RWPE1 (cell line): ENCODE measurements around the gene FBXO28.
A peak's percentile ranks its signal among the peaks of the same experiment; 100 is the strongest.

ENCODE experiments used
- CTCF ChIA-PET: fragments of 350-600 bp; sonication (Branson Sonifier 250); formaldehyde crosslinking; extraction: SDS; loops from one replicate; lab custom pipeline; 2021; lab: Yijun Ruan, JAX
- POLR2A ChIA-PET: fragments of 400-600 bp; formaldehyde crosslinking; extraction: SDS; loops from one replicate; lab custom pipeline; 2020; ENCODE audit warnings: antibody characterized with exemption; ENCODE audit not compliant: low non-redundant PET; lab: Yijun Ruan, JAX
- DNase-seq: peaks from one replicate; pipeline ENCODE4 v3.0.0; 2012; ENCODE audit warnings: low spot score
- H3K27ac ChIP-seq: fragments of 450-650 bp; 2 replicates; pipeline ENCODE4 v1.5.1; 2017
- CTCF ChIP-seq: fragments of 450-650 bp; conservative IDR thresholded peaks from 2 replicates; pipeline ENCODE4 v1.5.1; 2017; ENCODE audit warnings: low read depth, mild to moderate bottlenecking

Gene FBXO28

GRCh38 chr1:224092601-224093000, 21.3 kb upstream of the FBXO28 start:
- no peak overlapping the region for H3K27ac ChIP-seq
- ChIA-PET POLR2A (no interaction called here), CTCF (no interaction called here)
- no peak for TF ChIP-seq CTCF
- DNase-seq: no peak

- no peak for TF ChIP-seq CTCF
- ChIA-PET POLR2A (no interaction called here), CTCF (interaction anchor here (1.0 kb wide), 1 partner anchor 21 kb away, joined by 5 read pairs; no protein-coding TSS in a partner anchor)
- no peak for DNase-seq
- no peak overlapping the region for H3K27ac ChIP-seq
These were observed 18.6 kb upstream of the FBXO28 start for GRCh38 chr1:224095339-224095738.

- POLR2A ChIA-PET: no interaction called here
These were observed 18.0 kb upstream of the FBXO28 start for GRCh38 chr1:224095867-224096266.

GRCh38 chr1:224096773-224097172, 17.1 kb upstream of the FBXO28 start:
- no peak for DNase-seq
- no peak for TF ChIP-seq CTCF
- ChIA-PET POLR2A (no interaction called here), CTCF (no interaction called here)
- no peak overlapping the region for H3K27ac ChIP-seq

More at GRCh38 chr1:224095867-224096266, 18.0 kb upstream of the FBXO28 start:
- no peak for TF ChIP-seq CTCF
- CTCF ChIA-PET: no interaction called here
- DNase-seq: no peak
- H3K27ac ChIP-seq: no peak overlapping the region

GRCh38 chr1:224098007-224098406, 15.9 kb upstream of the FBXO28 start:
- no peak overlapping the region for H3K27ac ChIP-seq
- no peak for TF ChIP-seq CTCF
- ChIA-PET CTCF (no interaction called here), POLR2A (no interaction called here)
- DNase-seq: no peak

- TF ChIP-seq CTCF: peak; percentile 34
- peak; percentile 52 for DNase-seq
- ChIA-PET POLR2A (no interaction called here), CTCF (interaction anchor here (0.6 kb wide), 1 partner anchor 267 kb away, joined by 3 read pairs; no protein-coding TSS in a partner anchor)
- no peak overlapping the region for H3K27ac ChIP-seq
These were observed 7.2 kb upstream of the FBXO28 start for GRCh38 chr1:224106568-224107281.
